Esophagus muscularis mucosa (tissue), 4 donors: ENCODE data around the gene PCDHGB6. TPM values are rescaled to one million over a fixed set of nuclear protein-coding genes. Genes with fewer than 3 reads are reported as not detected.
A peak's percentile ranks its signal among the peaks of the same experiment; 100 is the strongest.
"Not testable (repeated sequence)": the region's sequence is repeated elsewhere in the genome, so short reads cannot be mapped to it uniquely, and the experiment has no call there.

Experiments
- DNase-seq: peaks from one replicate; pipeline ENCODE4 v3.0.0-alpha.2; 2017; ENCODE audit errors: extremely low spot score
- H3K27ac ChIP-seq, 4 donors: fragments of 200-600 bp; sonication (generic); replicated peaks in 1 of 4; 1 replicate in 3 of 4; 2 replicates in 1 of 4; pipeline ENCODE4 v1.5.1; 2016 to 2019; ENCODE audit warnings: mild to moderate bottlenecking in 1 of 4
- H3K27me3 ChIP-seq, 4 donors: fragments of 200-600 bp; sonication (generic); one replicate each; pipeline versions ENCODE4 v1.5.1 to v1.6.0; 2016 to 2019
- H3K36me3 ChIP-seq, 4 donors: fragments of 200-600 bp; sonication (generic); one replicate each; pipeline ENCODE4 v1.5.1; 2016 to 2019
- H3K4me1 ChIP-seq, 4 donors: fragments of 200-600 bp; sonication (generic); one replicate each; pipeline ENCODE4 v1.5.1; 2016 to 2019
- H3K4me3 ChIP-seq, 4 donors: fragments of 200-600 bp; sonication (generic); 1 replicate in 2 of 4; 2 replicates in 2 of 4; pipeline ENCODE4 v1.5.1; 2016 to 2019; ENCODE audit warnings: mild to moderate bottlenecking in 4 of 4, moderate library complexity in 1 of 4
- H3K9me3 ChIP-seq, 4 donors: fragments of 200-600 bp; sonication (generic); 1 replicate in 3 of 4; 2 replicates in 1 of 4; pipeline ENCODE4 v1.5.1; 2016 to 2019
- EP300 ChIP-seq: sonication (generic); formaldehyde crosslinking; IDR thresholded peaks from one replicate; pipeline ENCODE4 v1.6.1; 2017; ENCODE audit warnings: antibody characterized with exemption
- POLR2A ChIP-seq: fragments of 450-650 bp; IDR thresholded peaks from one replicate; pipeline ENCODE4 v1.6.1; 2017; ENCODE audit warnings: antibody characterized with exemption, moderate library complexity, mild to moderate bottlenecking, low read depth
- POLR2AphosphoS5 ChIP-seq, 2 donors: sonication (generic); formaldehyde crosslinking; IDR thresholded peaks; one replicate each; pipeline ENCODE4 v1.6.1; 2017; ENCODE audit warnings: antibody characterized with exemption in 2 of 2
- WGBS: methylation state at CpG from one replicate; pipeline ENCODE4 v1.1.5; 2018; 5-methylcytosine and 5-hydroxymethylcytosine counted together
- intact Hi-C: fragments of 100-400 bp; cut with DNase I; formaldehyde crosslinking; loops from one replicate; pipeline ENCODE4 v1.15.1; 2023
- total RNA-seq, 4 donors: library from RNA; depleted of rRNA; stranded (reverse); fragments of >200 nt; gene quantifications; one replicate each; pipeline versions ENCODE4 v1.1.0 to v1.2.1, GENCODE V29; 2016
- TF ChIP-seq, protein P1 (sequence below), 3 experiments: fragments of 200-600 bp in 2 of 3; fragments of 450-650 bp in 1 of 3; sonication (generic) in 2 of 3; IDR thresholded peaks; one replicate each; pipeline ENCODE4 v1.5.1; 2017 to 2019; ENCODE audit warnings: antibody characterized with exemption in 3 of 3, mild to moderate bottlenecking in 2 of 3, moderate library complexity in 1 of 3

Gene PCDHGB6
- total RNA-seq, 4 donors from 2014 or later, result 6.2 to 8.4 (median 7.4) TPM

DNA sequence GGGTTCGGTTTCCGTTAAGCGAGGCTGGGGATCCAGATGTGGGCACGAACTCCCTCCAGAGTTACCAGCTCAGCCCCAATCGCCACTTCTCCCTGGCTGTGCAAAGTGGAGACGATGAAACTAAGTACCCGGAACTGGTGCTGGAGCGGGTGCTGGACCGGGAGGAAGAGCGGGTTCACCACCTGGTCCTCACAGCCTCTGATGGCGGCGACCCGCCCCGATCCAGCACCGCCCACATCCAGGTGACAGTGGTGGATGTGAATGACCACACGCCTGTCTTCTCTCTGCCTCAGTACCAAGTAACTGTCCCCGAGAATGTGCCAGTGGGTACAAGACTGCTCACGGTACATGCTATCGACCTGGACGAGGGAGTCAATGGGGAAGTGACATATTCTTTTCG is 24.5 kb upstream of the PCDHGB6 start:
- TF ChIP-seq EP300, result no peak
- TF ChIP-seq, protein P1, sequence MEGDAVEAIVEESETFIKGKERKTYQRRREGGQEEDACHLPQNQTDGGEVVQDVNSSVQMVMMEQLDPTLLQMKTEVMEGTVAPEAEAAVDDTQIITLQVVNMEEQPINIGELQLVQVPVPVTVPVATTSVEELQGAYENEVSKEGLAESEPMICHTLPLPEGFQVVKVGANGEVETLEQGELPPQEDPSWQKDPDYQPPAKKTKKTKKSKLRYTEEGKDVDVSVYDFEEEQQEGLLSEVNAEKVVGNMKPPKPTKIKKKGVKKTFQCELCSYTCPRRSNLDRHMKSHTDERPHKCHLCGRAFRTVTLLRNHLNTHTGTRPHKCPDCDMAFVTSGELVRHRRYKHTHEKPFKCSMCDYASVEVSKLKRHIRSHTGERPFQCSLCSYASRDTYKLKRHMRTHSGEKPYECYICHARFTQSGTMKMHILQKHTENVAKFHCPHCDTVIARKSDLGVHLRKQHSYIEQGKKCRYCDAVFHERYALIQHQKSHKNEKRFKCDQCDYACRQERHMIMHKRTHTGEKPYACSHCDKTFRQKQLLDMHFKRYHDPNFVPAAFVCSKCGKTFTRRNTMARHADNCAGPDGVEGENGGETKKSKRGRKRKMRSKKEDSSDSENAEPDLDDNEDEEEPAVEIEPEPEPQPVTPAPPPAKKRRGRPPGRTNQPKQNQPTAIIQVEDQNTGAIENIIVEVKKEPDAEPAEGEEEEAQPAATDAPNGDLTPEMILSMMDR (IDR thresholded peaks at IDR 0.05), result no peak
- TF ChIP-seq POLR2A, result no peak
- no peak for TF ChIP-seq POLR2AphosphoS5 (IDR thresholded peaks at IDR 0.05)
- no peaks in the 10 kb centered on the region for H3K4me1 ChIP-seq
- peak overlapping the region in 3 of 4 donors; percentile 14 to 45 (median 22) for H3K4me3 ChIP-seq
- DNase-seq, result no peak
- H3K27me3 ChIP-seq, result peaks cover 0 to 4% (median 0%) of the 10 kb centered on the region in 4 donors
- peaks cover 5 to 95% (median 94%) of the 10 kb centered on the region in 4 donors for H3K9me3 ChIP-seq
- intact Hi-C loops, result no loop called here
- H3K27ac ChIP-seq, result no peak overlapping the region
- peaks cover 0 to 11% (median 6%) of the 10 kb centered on the region in 4 donors for H3K36me3 ChIP-seq
- WGBS, result 30% methylated on average over 21 of the region's 21 CpGs

DNA sequence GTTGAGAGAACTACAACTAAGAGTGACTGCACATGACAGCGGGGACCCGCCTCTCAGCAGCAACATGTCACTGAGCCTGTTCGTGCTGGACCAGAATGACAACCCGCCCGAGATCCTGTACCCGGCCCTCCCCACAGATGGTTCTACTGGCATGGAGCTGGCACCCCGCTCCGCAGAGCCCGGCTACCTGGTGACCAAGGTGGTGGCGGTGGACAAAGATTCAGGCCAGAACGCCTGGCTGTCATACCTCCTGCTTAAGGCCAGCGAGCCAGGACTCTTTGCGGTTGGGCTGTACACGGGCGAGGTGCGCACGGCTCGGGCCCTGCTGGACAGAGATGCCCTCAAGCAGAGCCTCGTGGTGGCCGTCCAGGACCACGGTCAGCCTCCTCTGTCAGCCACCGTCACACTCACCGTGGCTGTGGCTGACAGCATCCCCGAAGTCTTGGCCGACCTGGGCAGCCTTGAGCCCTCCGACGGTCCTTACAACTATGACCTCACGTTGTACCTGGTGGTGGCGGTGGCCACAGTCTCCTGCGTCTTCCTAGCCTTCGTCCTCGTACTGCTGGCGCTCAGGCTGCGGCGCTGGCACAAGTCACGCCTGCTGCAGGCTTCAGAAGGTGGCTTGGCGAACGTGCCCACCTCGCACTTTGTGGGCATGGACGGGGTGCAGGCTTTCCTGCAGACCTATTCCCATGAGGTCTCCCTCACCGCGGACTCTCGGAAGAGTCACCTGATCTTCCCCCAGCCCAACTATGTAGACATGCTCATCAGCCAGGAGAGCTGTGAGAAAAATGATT is 23.2 kb upstream of the PCDHGB6 start:
- Histone ChIP-seq H3K4me3 (no peak overlapping the region), H3K27ac (no peak overlapping the region), H3K4me1 (no peaks in the 10 kb centered on the region), H3K27me3 (peaks cover 0 to 8% (median 0%) of the 10 kb centered on the region in 4 donors), H3K9me3 (peaks cover 5 to 97% (median 95%) of the 10 kb centered on the region in 4 donors), H3K36me3 (peaks cover 0 to 13% (median 9%) of the 10 kb centered on the region in 4 donors)
- no peak for DNase-seq
- 47% methylated on average over 22 of the region's 43 CpGs for WGBS
- no peak for TF ChIP-seq POLR2A
- TF ChIP-seq, protein P1 (IDR thresholded peaks at IDR 0.05), result no peak
- TF ChIP-seq POLR2AphosphoS5 (IDR thresholded peaks at IDR 0.05), result no peak
- no peak for TF ChIP-seq EP300
- intact Hi-C loops, result no loop called here

DNA sequence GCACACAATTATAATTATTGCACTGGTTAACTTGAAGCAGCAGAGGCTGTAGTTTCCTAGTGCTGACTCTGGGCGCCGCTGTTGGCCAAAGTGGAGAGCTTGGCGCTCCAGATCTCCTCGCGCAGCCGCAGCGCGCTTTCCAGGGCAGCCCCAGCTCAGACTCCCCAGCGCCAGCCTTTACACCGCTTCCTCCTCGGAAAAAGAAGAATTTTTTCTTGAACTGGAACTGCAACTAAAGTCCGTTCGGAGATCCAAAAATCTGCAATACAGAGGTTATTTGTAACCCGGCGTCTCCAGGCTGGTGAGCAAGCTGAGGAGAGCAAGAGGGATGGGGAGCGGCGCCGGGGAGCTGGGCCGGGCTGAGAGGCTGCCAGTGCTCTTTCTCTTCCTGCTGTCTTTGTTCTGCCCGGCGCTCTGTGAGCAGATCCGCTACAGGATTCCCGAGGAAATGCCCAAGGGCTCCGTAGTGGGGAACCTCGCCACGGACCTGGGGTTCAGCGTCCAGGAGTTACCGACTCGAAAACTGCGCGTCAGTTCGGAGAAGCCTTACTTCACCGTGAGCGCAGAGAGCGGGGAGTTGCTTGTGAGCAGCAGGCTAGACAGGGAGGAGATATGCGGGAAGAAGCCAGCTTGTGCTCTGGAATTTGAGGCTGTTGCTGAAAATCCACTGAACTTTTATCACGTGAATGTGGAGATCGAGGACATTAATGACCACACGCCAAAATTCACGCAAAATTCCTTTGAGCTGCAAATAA is 20.1 kb upstream of the PCDHGB6 start, which contains the start of gene PCDHGB4:
PCDHGB4 (plus strand) TSS at position 142 of the 755 bp plus-strand sequence; CDS start at position 329, 187 bp downstream.
- H3K4me3 ChIP-seq, result peak within 1 kb of the TSS in 2 of 4 donors; percentile 31 to 33
- H3K27me3 ChIP-seq, result peaks cover 0 to 12% (median 0%) of the 10 kb centered on the region in 4 donors
- TF ChIP-seq, protein P1 (IDR thresholded peaks at IDR 0.05), result peak in 2 of 3 experiments; percentile 8 to 28
- intact Hi-C loops, H3K27ac ChIP-seq, H3K4me1 ChIP-seq, DNase-seq: not testable (repeated sequence)
- 18% methylated on average over 14 of the region's 40 CpGs for WGBS
- peaks cover 7 to 97% (median 97%) of the 10 kb centered on the region in 4 donors for H3K9me3 ChIP-seq
- H3K36me3 ChIP-seq, result peaks cover 0 to 12% (median 8%) of the 10 kb centered on the region in 4 donors

DNA sequence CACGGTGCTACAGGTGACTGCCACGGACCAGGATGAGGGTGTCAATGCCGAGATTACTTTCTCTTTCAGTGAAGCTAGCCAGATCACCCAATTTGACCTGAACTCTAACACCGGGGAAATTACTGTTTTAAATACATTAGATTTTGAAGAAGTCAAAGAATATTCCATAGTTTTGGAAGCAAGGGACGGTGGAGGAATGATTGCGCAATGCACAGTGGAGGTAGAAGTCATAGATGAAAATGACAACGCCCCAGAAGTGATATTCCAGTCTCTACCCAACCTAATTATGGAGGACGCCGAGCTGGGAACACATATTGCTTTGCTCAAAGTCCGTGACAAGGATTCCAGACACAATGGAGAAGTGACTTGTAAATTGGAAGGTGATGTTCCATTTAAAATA is 19.2 kb upstream of the PCDHGB6 start:
- H3K27me3 ChIP-seq, result peaks cover 0 to 17% (median 0%) of the 10 kb centered on the region in 4 donors
- H3K27ac ChIP-seq, result no peak overlapping the region
- H3K9me3 ChIP-seq, result peaks cover 6 to 97% (median 97%) of the 10 kb centered on the region in 4 donors
- no peaks in the 10 kb centered on the region for H3K4me1 ChIP-seq
- peaks cover 0 to 18% (median 5%) of the 10 kb centered on the region in 4 donors for H3K36me3 ChIP-seq
- 44% methylated on average over 10 of the region's 10 CpGs for WGBS
- no peak overlapping the region for H3K4me3 ChIP-seq
- intact Hi-C loops, result no loop called here
- no peak for DNase-seq
- TF ChIP-seq POLR2A (no peak), EP300 (no peak), POLR2AphosphoS5 (IDR thresholded peaks at IDR 0.05) (no peak)
- TF ChIP-seq, protein P1 (IDR thresholded peaks at IDR 0.05), result no peak
